Fibroblast of villous mesenchyme (primary cell): ENCODE data around the gene METAP1D. TPM values are rescaled to one million over a fixed set of nuclear protein-coding genes. Genes with fewer than 3 reads are reported as not detected.

Experiments
- DNase-seq: peaks from one replicate; pipeline ENCODE4 v3.0.0-alpha.2; 2010; ENCODE audit warnings: low read depth
- H3K4me3 ChIP-seq: 2 replicates; pipeline ENCODE4 v1.5.1; 2011; ENCODE audit warnings: low read depth, mild to moderate bottlenecking, low read length
- total RNA-seq: library from RNA; depleted of rRNA; stranded (reverse); fragments of >200 nt; gene quantifications from 2 replicates; pipeline ENCODE4 v1.2.3, GENCODE V29; 2012
- TF ChIP-seq, protein P1 (sequence below): IDR thresholded peaks from 2 replicates; pipeline ENCODE4 v1.5.1; 2012; ENCODE audit warnings: low read depth, mild to moderate bottlenecking, low read length; ENCODE audit not compliant: insufficient read depth

METAP1D gene
- total RNA-seq, 1 donor = 13.4 TPM

DNA sequence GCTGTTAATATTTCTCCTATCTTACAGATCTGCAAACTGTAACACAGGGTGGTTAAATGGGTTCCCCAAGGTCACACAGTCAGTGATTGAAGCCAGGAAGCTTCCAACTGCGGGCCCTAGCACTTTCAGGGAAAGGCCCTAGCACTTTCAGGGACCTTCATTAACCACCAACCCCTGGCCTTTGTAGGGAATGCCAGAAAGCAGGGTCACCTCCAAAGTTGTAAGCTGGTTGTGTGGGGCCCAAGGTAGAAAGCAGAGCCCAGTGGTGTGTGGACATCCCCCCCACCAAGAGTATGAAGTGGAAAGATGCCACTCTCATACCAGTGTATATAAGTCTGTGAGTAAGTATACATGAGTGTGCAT is 98.5 kb downstream of the METAP1D start:
- no peak for DNase-seq
- TF ChIP-seq, protein P1, sequence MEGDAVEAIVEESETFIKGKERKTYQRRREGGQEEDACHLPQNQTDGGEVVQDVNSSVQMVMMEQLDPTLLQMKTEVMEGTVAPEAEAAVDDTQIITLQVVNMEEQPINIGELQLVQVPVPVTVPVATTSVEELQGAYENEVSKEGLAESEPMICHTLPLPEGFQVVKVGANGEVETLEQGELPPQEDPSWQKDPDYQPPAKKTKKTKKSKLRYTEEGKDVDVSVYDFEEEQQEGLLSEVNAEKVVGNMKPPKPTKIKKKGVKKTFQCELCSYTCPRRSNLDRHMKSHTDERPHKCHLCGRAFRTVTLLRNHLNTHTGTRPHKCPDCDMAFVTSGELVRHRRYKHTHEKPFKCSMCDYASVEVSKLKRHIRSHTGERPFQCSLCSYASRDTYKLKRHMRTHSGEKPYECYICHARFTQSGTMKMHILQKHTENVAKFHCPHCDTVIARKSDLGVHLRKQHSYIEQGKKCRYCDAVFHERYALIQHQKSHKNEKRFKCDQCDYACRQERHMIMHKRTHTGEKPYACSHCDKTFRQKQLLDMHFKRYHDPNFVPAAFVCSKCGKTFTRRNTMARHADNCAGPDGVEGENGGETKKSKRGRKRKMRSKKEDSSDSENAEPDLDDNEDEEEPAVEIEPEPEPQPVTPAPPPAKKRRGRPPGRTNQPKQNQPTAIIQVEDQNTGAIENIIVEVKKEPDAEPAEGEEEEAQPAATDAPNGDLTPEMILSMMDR = no peak
- H3K4me3 ChIP-seq = no peak overlapping the region

DNA sequence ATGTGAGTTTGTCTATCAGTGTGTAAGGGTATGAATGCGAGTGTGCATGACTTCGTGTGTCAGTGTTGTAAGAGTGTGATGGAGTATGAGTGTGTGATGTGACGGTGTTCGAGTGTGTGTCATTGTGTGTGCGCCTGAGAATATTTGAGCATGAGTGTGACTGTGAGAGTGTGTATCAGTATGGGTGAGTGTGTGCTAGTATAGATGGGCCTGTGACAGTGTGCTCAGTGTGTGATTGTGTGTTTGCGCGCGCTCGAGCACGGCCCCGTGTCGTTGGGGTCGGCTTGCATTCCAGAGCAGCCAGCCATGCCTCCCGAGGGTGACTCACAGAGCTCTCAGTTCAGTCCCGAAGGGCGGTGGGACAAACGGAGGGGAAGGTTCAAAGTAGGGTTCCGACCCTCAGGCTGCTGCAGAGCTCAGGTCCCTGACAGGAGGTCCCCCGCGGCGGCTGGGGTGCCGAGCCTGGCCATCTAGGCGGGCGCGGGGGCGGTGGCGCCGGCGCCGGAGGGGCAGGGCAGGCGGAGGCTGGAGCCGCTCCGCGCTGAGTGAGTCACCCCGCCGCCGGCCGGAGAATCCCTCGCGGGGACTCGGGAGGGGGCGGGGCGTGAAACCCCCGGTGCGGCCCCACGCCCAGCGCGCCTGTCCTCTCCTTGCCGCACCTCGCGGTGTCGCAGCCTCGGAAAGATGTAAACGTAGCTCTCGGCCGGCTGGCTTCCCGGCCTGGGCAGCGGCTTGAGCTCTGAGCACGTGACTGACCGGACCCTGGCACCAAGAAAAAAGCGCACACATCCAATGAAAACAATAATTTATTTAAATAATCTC is 99.1 kb downstream of the METAP1D start:
- TF ChIP-seq, protein P1 = no peak
- peak overlapping the region; percentile 47 for H3K4me3 ChIP-seq
- peak; percentile 37 for DNase-seq

DNA sequence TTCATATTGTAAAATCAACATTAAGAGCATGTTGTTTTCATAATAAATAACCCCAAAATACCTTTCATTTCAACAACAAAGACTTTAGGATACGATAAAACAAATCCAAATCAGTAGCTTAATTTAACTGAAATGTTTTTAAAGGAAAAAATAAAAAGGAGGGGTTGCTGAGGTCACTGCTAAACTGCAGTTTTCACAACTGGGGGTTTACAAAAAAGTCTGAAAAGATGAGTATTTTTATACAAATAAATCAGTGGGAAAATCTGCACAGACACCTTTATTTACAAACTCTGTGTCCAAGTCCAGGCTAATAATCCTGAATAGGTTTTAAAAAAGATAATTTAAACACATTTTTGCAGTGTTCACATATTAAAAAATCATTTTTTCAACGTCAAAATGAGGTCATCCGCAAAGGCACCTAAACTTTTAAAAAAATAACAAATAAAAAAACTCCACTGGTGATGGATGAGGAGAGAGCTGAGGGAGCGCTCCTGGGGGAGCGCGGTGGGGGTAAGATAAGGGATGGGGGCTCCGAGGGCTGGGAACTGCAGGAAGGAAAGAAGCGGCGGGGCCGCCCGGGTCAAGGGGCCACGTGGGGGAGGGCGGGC is 99.8 kb downstream of the METAP1D start:
- DNase-seq = no peak
- H3K4me3 ChIP-seq = peak overlapping the region; percentile 47
- TF ChIP-seq, protein P1 = no peak

DNA sequence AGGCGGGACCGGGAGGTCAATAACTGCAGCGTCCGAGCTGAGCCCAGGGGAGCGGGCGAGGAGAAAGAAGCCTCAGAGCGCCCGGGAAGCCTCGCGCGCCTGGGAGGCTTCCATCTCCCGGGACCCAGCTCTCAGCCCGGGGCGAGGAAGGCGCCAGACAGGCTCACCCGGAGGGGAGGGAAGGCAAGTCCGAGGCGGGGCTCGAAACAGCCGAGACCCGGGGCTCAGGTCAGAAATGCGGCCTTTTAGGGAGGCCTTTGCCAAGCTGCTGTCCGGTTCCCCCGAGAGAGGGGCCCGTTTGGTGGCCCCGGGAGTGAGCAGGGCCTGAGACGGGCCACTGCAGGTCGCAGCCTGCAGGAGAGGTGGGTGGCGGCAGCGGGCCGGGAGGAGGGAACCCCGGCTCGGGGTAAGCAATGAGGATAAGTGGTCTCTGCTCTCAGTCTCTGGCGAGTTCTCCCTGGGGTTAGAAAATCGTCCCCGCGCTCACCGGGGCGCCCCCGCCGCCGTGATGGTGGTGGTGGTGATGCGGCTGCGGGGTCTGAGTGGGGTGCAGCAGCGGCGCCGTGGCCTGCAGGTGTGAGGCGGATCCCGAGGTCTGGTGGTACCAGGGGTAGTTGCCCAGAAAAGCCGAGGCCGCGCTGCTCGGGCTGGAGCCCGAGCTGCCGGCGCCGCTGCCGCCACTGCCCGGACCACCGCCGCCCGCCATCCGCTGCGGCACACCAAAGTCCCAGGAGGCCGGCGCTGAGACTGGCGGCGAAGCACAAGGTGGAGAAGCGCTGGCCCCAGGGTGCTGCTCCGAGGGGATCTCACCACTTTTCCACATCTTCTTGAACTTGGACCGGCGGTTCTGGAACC is 100.6 kb downstream of the METAP1D start:
- no peak for DNase-seq
- TF ChIP-seq, protein P1 = no peak
- no peak overlapping the region for H3K4me3 ChIP-seq

DNA sequence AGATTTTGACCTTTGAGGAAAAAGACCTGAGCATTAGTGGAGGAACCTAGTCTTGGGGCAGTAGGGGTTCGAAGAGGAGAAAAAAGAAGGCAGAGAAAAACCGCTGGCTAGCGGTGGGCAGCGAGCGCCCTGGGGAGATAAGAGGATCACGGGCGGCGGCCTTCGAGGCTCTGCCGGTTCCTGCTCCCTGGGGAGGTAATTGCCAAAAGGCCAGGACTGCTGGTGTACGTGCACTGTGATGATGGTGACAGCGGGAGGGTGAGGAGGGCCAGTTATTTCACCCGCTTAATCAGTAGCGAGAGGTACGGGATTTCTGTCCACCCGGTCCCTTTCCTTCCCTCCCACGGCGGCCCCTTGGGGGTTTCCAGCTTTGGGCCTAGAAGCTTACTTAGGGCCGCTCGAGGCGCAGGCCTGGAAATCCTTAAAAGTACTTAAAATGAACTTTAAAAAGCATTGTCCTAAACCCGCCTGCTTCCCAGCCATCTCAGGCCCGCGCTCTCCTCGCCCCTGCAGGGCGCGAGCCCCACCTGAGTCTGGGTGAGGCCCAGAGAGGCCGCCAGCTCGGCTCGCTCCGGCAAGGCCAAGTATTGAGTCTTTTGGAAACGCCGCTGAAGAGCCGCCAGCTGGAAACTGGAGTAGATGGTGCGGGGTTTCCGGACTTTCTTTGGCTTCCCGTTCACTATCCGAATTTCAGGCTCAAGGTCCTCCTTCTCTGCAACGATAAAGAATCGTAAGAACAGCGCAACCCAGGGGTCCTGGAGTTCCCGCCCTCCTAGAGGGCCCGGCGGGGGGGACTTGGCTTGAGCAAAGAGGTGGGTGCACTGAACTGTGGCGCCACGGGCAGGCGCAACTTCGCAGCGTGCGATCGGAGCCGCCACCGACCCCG is 101.4 kb downstream of the METAP1D start:
- TF ChIP-seq, protein P1 = no peak
- no peak for DNase-seq
- no peak overlapping the region for H3K4me3 ChIP-seq

DNA sequence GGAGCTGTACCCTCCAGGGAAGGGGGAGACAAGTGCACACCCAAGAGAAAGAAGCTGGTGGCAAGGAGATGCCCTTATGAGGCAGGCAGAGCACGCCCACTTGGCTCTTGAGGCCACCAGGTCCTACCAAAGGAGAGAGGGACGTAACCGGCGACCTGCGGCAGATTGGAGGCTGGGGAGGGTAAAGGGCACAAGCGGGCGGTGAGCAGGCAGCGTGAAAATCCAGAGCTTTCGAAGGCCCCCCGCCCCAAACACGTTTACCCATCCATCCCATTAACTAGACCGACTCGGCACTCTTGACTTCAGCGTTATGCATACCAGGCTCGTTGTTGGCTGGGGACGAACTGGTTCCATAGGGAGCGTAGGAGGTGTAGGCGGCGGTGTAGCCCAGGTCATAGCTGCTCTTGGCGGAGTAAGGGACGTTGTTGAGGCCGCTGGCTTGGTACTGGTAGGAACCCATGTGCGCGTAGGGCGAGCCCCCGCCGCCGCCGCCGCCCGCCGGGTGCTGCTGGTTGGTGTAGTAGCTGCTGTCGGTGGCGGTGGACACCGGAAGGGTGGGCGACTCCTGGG is 102.2 kb downstream of the METAP1D start:
- peak overlapping the region; percentile 61 for H3K4me3 ChIP-seq
- TF ChIP-seq, protein P1 = no peak
- DNase-seq = no peak
